Amniotic stem cell (primary cell): ENCODE results near the gene OGG1.
A peak's percentile ranks its signal among the peaks of the same experiment; 100 is the strongest.
"Not testable (repeated sequence)": the region's sequence is repeated elsewhere in the genome, so short reads cannot be mapped to it uniquely, and the experiment has no call there.

Experiments
- DNase-seq: peaks from one replicate; lab custom pipeline; 2025; lab: John Stamatoyannopoulos, UW

OGG1 gene

DNA sequence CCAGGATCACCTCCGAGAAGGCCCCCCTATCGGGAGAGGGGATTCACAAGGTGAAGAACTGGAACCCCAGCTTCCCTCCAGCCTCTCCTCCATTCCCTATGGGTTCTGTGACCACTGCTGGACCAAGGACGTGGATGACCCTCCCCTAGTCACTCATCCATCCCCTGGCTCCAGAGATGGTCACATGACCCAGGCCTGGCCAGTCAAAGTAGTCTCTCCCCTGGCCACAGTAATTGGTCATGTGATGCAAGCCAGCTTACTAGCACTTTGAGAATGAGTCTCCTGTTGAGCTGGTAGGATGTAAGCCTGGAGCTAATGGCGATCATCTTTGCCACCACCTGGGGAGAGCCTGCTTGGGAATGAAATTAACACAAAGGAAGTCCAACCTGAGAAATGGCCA, 16.1 kb downstream of the OGG1 start:
- DNase-seq: no peak

DNA sequence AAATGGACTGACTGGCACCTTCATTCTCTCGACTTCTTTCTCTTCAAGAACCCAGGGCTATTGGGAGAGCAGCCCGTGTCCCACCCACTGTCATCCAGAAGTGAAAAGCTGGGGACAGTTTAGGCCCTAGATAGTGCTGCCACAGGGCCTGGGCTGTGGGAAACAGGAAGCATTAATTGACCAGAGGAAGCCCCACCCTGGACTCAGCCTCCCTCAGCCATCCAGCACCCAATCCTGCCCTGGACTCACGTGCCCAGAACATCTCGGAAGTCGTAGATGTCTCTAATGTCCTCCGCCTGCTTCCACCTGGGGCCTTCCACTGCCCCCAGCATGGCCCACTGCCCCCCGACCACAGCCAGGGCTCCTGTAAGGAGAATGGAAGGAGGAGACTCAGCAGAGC, 17.7 kb downstream of the OGG1 start:
- no peak for DNase-seq

DNA sequence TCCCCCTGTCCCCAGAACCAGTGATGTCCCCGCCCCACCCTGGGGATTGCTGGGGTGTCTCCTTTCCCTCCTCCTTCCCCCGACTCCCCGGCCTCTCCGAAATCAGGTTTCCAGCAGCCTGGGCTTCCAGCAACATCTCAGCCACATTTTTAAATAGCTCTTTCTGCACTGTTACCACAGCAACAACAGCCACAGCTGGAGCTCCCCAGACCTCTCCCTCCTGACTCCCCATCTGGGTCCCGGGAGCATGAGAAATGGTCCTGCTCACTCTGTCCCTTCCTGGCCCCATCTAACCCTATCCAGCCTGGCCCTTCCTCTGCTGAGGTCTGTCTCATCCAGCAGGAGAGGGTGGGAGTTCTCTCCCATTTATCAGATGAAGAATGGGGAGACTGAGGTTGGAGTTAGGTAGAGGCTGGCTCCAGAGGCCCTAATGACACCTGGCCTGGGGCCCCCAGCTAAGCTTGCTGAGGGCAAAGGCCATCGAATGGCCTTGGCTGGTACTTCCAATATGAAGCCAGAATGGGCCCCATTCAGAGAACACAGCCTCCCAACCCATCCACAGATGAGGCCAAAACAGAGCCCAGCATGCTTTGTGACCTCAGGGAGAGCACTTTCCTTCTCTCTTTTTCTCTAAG, 18.5 kb downstream of the OGG1 start:
- DNase-seq: no peak

DNA sequence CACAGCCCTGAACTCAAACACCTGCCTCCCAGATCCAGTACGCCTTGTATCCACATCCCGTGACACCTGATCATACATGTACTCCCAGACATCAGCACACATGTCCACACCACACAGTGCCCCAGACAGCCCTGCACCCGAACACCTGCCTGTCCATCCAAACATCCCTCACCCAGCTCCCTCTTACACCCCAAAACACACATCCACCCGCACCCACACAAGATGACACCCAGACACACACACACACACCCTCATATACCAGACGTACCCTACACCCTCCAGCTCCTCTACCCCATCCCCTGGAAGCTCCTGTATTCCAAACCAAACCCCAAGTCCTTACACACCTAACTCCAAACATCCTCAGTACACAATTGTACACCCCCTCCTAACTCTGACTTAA, 19.3 kb downstream of the OGG1 start:
- DNase-seq: no peak

DNA sequence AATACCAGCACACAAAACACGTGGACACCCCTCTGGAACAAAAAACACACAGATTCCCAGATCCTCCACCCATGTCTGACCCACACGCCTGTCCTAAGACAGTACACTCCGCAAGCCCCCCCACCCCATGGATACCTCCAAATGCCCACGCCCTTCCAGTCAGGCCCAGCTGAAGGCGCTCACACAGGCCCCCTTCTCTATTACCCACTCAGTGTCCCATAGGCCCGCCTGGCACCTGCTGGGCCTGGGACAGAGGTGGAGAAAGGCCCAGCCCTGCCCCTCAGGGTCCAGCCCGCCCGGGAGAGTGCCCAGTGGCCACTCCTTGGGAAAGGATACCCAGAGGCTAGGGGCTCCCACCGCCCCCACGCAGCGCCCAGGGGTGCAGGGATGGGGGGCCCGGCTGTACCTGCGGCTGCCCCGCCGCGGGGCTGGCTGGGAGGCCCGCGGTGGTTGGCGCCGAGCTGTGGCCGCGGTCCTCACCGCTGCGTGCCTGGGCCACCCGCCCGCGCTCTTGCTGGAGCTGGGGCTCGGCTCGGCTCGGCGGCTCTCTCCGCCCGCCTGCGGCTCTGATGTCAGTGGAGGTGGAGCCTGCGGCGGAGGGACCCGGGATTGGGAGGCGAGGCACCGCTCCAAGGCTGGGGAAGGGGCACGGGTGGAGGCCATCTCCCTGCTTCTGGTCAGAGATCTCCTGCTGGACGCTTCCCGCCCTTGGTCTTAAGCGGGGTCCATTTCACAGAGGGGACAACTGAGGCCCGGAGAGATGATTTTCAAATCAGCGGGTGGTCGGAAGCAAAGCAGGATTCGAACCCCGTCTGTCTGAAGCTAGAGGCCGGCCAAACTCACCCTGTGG, 19.9 kb downstream of the OGG1 start, which contains the start of gene CAMK1:
Gene CAMK1 (minus strand): TSS at position 522 of the 850 bp plus-strand sequence. CDS start 2,198 bp downstream, outside the sequence.
- DNase-seq: peak; percentile 40

DNA sequence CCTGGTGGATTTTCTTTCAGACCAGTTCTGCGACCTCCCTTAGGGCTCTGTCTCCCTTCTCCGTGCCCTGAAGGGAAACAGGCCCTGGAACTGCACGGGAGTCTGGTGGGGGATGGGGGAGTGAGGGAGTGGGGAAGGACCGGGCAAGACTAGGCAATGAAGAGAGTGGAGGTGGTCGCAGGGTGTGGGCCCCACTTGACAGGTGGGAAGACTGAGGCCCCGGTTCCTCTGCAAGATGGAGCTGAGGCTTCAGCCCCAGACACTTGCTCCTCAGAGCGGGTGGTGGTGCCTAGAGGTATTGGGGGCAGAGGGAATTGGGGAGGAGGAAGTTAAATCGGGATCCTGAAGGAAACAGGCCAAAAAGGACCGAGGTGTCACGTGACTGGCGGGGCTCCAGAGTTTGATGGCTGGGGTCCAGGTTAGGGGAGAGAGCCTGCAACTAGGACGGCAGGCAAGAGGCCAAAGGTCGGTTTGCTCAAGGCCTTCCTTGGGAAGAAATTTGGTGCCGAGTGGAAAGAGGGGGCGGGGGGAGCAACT, 20.6 kb downstream of the OGG1 start:
- no peak for DNase-seq

DNA sequence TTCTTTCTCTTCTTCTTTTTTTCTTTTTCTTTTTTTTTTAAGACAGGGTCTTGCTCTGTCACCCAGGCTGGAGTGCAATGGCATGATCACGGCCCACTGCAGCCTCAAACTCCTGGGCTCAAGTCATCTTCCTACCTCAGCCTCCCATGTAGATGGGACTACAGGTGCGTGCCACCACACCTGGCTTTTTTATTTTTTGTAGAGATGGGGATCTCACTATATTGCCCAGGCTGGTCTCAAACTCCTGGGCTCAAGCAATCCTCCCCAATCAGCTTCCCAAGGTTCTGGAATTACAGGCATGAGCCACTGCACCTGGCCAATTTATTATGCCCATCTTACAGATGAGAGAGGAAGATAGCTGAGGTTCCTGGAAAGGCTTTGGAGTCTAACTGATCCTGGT, 21.3 kb downstream of the OGG1 start:
- DNase-seq: not testable (repeated sequence)

DNA sequence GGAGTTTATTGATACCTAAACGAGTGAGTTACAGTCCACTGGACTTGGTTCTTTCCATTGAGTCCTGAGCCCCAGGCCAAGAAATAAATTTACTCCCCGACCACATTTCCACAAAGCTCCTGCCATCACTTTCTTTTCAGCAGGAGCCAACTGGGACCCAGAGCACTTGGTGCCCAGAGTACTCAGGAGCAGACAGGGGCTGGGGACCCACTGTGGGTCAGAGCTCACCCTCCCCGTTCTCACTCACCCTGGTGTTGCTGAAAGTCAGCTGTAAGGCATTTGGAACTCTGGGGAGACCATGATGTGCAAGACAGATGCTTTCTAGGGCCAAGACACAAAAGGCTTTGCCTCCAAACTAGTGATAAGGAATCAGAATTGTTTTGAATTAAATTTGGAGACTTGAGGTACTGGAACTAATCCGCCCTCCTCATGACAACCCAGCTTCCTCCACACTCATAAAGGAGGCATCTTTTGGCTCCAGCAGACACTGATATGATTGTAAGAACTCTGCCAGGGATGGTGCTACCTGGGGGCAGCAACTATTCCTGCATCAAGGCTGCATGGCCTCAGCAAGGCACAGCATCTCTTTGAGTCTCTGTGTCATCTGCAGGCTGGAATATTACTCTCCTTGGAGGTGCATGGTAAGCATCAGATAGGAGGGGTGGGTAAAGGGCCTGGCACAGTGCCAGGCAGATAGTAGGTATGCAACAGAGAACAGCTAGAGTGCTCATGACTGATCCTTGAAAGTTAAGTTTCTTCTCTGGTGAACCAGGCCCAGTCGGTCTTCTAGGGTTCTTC, 27.3 kb downstream of the OGG1 start:
- no peak for DNase-seq

DNA sequence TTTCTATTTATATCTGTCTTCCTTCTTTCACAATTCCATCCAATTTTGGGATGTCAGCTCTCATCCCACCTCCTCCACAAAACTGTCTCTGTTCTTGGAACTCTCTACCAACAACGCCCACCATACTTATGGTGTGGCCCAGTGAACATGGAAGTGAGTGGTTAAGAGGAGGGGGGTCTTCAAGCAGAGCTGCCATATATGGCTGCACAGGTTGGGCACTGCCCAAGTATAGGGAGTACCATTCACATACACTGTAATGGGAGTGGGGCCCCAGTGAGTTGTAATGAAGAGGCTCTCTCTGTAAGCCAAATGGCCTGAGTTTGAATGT, 27.9 kb downstream of the OGG1 start:
- DNase-seq: no peak

DNA sequence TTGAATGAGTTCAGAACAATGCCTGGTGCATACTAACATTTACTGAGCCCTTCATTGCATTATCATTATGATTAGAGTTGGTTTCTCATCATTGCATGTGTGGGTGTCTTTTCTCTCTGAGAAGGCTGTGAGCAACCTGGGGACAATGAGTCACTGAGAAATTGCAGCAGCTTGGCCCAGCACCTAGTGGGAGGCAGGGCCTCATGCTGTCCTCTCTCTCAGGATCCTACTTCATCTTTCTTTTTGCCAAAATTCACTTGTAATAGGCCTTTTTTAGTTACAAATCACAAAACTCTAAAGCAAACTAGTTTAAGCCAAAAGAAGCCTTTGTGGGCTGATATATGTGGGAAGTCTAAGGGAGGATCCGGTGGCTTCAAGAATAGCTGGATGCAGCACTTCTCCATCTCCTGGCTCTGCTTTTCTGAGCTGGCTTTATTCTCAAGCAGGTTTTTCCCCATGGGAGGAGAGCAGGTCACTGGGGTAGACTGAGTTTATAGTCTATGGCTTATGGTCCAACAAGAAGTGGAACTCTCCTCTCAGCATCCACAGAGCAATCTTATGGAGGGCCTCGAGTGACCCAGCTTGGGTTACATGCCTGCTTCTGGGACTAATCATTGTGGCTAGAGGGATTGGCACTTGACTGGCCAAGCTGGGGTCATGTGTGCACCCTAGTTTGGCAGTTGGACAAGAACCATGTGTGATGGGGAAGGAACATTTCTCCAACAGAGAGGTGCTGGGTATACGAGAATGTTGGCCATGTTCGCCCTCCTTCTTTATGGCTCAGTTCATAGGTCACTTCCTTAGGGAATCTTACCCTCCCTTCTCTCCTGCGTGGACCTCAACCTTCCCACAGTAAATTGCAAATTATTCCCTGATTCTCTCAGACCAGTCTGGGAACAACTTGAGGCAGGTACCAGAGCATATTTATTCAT, 28.7 kb downstream of the OGG1 start:
- no peak for DNase-seq

DNA sequence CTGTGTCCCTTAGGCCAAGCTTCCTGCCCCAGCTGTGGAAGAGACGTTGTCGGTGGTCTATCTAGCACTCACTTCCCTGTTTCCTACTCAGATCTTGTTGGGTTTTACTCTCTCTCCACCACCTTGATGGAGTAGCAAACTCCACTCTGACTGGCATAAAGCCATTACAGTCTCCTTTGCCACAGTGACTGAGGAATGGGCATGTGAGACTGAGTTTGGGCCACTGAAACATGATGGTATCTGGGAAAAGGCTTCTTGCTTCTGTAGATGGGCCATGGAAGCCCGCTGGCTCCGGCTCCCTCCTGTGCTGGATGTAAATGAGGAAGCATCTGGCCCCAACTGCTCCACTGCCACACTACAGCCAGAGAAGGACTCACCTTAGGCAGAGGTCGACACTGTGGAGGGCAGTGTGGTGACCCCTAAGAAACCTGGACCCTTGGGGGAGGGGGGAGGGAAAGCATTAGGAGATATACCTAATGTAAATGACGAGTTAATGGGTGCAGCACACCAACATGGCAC, 29.4 kb downstream of the OGG1 start:
- no peak for DNase-seq

DNA sequence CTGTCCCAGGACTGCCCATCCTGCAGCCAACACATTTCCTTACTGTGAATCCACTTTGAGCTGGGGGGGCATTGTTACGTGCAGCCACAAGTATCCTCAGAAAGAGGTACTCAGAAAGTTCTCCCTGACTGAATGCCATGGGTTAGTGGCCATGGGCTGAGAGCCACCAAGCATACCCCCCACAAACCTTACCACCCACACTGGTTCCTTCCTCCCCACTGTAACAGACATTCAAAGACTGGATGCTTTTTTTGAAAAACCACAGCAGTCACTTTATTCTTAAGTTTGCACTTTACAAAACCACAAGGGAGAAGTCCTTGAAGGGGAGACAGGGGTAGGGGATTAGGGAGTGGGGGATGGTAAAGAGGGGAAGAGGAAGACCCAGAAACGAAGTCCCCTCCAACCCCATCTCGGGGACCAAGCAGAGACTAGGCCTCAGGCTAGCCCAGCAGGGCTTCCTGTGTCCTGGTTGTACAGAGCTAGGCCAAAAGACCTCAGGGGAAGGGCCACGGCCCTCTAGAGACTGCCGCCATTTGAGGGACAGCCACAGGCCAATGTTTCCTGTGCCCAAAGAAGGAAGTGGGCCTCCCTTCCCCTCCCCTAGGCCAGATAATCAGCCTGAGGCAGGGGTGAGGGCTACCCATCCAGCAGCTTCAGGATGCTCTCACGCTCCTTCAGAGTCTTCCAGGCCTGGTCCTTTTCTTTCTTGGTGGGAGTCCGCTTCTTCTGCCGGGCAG, 30.1 kb downstream of the OGG1 start:
- no peak for DNase-seq

DNA sequence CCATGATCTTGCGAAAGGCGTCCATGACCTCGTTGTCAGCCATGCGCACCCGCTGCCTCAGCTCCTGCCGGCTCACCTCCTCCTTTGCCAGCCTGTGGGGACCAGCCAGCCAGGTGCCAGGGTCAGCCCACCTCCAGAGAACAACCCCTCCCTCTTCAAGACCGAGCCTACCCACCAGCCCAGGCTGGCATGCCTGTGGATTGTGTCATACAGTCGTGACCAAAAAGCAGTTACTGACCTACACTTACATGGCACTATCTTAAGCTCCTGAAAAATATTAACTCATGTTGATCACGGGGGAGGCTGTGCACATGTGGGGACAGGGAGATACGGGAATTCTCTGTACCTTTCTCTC, 30.7 kb downstream of the OGG1 start:
- DNase-seq: no peak

DNA sequence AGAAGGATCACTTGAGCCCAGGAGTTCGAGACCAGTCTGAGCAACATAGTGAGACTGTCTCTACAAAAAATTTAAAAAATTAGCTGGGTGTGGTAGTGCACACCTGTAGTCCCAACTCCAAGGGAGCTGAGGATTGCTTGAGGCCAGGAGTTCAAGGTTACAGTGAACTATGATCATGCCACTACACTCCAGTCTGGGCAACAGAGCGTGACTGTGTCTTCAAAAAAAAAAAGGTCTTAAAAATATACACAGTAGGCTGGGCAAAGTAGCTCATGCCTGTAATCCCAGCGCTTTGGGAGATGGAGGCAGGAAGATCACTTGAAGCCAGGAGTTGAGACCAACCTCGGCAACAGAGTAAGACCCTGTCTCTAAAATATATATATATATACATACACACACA, 31.2 kb downstream of the OGG1 start:
- DNase-seq: no peak

DNA sequence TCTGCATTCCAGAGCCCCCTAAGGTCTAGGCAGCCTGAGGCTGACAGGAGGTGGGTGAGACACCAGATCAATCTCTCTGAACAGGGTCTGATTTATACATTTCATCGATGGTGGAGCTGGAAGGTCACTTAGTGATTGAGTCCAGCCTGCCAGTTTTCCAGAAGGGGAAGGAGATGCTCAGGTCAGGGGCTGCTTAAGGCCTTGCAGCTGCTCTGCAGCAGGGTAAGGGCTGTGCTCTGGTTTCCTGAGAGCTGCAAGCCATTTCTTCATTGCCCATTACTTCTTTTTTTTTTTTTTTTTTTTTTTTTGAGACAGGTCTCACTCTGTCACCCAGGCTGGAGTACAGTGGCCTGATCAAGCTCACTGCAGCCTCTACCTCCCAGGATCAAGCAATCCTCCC, 31.8 kb downstream of the OGG1 start:
- DNase-seq: no peak

DNA sequence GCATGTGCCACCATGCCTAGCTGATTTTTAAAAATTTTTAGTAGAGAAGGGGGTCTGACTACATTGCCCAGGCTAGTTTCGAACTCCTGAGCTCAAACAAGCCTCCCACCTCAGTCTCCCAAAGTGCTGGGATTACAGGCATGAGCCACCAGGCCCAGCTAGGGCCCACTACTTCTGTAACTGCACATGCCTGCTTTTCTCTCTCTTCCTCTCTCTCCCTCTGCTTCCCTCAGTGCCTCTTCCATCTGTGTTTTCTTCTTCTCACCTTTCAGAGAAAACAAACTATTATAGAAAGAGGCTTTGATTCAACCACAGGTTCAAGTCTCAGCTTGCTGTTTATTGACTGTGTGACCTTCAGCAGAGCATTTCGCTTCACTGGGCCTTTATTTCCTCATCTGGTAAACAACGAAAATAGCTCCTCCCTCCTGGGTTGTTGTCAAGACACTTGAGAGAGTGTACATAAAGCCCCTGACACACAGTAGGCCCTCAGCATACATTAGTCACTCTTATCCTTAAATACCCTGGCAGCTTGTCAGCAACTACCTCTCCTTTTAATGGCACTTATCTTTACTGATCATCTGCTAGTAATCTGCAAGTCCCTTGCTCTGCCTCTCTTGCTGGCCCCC, 32.3 kb downstream of the OGG1 start:
- no peak for DNase-seq

DNA sequence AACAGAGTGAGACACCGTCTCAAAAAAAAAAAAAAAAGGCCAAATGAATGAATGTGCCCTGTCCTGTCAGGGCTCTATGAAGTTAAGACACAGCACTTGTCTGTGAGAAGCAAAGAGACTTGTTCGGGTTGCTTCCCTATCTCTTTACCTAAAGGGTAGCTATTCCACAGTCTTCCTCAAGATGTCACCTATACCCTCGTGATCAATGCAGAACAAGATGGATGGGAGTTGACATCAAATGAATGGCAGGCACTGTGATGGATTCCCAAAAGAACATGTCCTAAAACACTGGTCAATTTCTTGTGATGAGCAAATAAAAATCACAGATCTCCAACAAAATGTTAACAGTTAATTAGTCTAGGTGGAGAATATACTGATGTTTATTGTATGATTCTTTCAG, 33.0 kb downstream of the OGG1 start:
- DNase-seq: no peak

DNA sequence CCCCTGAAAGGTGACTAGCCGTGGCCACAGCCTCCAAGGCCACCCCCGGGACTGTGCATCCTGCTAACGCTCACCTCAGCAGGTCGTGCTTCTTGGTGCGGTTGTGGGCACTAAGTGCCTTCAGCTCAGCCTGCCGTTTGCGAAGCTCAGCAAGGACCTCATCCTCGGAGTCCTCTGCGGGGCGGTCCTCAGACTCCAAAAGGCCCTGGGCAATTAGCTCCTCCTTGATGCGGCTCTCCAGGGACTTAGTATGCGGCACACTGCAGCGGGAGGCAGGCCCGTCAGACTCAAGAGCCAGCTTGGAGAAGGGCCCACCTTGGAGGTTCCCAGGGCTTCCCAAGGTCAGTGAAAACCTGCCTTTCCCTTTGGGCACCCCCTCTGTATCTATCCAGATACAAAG, 34.2 kb downstream of the OGG1 start:
- no peak for DNase-seq

DNA sequence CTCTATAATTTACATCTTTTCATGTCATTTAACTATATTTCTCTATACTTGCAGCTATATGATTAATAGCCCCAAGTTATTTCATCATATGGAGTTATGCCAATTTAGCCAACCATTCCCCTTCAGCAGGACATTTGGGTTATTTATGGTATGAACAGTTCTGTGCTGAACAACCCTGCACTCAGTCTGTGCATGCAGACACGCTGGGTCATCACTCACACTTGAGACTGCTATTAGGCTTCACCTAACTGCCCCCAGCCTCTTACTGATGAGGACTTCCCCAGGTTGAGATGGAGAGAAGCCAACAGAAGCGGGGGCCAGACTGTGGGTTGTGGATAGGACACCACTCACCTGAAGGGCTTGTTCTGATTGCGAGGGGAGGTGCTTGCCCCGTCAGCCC, 35.2 kb downstream of the OGG1 start:
- DNase-seq: no peak

DNA sequence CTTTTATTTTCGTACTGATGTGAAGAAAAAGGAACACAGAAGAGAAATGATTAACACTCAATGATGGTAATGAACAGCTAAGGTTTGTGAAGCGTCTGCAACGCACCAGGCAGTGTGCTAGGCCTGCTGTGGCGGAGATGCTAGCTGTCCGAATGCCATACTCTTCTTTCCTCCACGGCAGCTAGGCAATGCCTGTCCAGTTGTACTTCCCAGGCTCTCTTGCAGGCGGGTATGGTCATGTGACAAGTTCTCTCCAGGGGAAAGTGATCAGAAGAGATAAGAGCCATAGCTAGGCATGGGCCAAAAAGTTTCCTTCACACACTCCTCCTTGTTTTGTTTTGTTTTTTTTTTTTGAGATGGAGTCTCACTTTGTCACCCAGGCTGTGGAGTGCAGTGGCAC, 35.9 kb downstream of the OGG1 start:
- no peak for DNase-seq
